Naive B cell (primary cell): Measurements from ENCODE around the gene PMEPA1. TPM values are rescaled to one million over a fixed set of nuclear protein-coding genes. Genes with fewer than 3 reads are reported as not detected.

ENCODE experiments used
- ATAC-seq, 2 donors: fragments of 150-1000 bp; cut with Tn5 transposase; 2 replicates each; pipeline ENCODE4 v1.10.0; 2021; ENCODE audit warnings: low read depth in 2 of 2, mild to moderate bottlenecking in 2 of 2, moderate library complexity in 2 of 2
- DNase-seq: peaks from one replicate; pipeline ENCODE4 v3.0.0; 2022
- H3K27ac Mint-ChIP-seq, 6 donors: one replicate each; pipeline ENCODE4 v1.8.0; 2020 to 2022; ENCODE audit warnings: mild to moderate bottlenecking in 6 of 6, mixed read lengths in 6 of 6, moderate library complexity in 5 of 6, inconsistent platforms in 2 of 6
- H3K27me3 Mint-ChIP-seq, 3 donors: one replicate each; pipeline ENCODE4 v1.8.0; 2021 to 2022; ENCODE audit warnings: mixed read lengths in 3 of 3, mild to moderate bottlenecking in 1 of 3
- H3K36me3 Mint-ChIP-seq, 2 donors: one replicate each; pipeline ENCODE4 v1.8.0; 2020 to 2022; ENCODE audit warnings: mixed read lengths in 2 of 2, inconsistent platforms in 1 of 2, mild to moderate bottlenecking in 1 of 2
- H3K4me1 Mint-ChIP-seq, 3 donors: one replicate each; pipeline ENCODE4 v1.8.0; 2020 to 2022; ENCODE audit warnings: mixed read lengths in 3 of 3, inconsistent platforms in 1 of 3, mild to moderate bottlenecking in 1 of 3, moderate library complexity in 1 of 3
- H3K4me3 Mint-ChIP-seq, 8 donors: one replicate each; pipeline ENCODE4 v1.8.0; 2020 to 2022; ENCODE audit warnings: mild to moderate bottlenecking in 8 of 8, mixed read lengths in 8 of 8, moderate library complexity in 8 of 8, inconsistent platforms in 2 of 8
- H3K9me3 Mint-ChIP-seq, 7 donors: one replicate each; pipeline ENCODE4 v1.8.0; 2020 to 2022; ENCODE audit warnings: mixed read lengths in 7 of 7, mild to moderate bottlenecking in 5 of 7, inconsistent platforms in 2 of 7, moderate library complexity in 1 of 7
- polyA plus RNA-seq, 6 donors: library from polyadenylated mRNA; unstranded; fragments of 300-500 nt; fragmentation: Illumina TruSeq; gene quantifications; one replicate each; pipeline ENCODE4 v1.2.3, GENCODE V29; 2021; ENCODE audit warnings: low read depth in 6 of 6

The PMEPA1 gene
- polyA plus RNA-seq, 6 donors from 2014 or later: 7.6 to 18.7 (median 12.5) TPM

DNA sequence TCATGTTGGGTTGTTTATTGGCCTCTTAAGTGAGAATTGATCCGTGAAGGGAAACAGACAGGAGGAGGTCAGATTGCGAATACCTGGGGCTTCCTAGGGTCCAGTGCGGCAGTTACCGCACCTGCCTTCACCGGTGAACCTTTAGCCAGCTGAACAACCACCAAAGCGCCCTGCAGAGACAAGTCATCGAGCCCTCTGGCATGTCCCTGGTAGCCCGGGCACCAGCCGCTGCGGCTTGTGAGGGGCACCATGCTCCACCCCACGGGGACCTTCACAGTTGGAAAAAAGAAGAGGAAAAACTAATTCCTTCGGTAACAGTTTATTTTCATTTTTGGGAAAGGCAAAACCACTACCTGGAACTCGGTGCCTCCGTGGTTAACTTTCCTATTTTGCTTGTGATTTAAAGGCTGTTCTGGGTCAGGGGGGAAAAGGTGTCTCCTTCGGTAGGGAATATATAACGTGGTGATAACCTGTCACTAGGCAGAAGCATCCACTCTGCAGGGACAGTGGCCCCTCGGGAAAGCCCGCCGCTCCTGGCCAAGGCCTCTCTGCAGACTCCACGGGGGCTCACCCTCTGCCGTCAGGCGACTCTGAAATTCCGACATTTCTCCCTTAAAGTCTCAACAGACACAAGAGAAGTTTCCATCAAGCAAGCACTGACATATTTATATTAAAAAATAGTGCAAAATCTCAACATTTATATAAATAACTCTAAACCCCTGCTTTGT, 58.9 kb downstream of the PMEPA1 start:
- Mint-ChIP-seq H3K9me3 (peaks cover 0 to 5% (median 4%) of the 10 kb centered on the region in 7 donors), H3K4me3 (no peak overlapping the region), H3K27ac (peak overlapping the region in 2 of 6 donors; percentile 20 to 30), H3K4me1 (peaks cover 14 to 21% (median 20%) of the 10 kb centered on the region in 3 donors), H3K27me3 (no peaks in the 10 kb centered on the region), H3K36me3 (peaks cover 8 to 27% of the 10 kb centered on the region in 2 donors)
- DNase-seq: no peak
- ATAC-seq: no peak

DNA sequence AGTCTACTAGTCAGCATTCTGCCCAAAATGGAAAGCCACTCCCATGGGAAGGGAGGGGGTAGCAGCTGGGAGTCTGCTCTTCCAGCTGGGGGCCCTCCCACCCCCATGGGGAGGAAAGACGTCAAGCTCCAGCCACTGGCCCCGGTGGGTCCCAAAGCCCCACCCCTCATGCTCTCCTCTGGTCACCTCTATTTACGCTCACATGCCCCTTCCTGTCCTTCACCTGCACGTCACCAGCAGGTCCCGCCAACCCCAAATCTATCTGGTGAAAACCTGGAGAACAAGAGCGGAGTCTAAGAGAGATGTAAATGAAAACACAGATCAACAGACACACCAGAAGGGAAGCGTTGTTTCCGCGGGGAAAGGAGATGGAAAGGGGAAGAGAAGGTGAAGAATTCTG, 59.5 kb downstream of the PMEPA1 start:
- no peak for DNase-seq
- ATAC-seq: no peak
- Mint-ChIP-seq H3K9me3 (peaks cover 0 to 11% (median 8%) of the 10 kb centered on the region in 7 donors), H3K36me3 (peaks cover 8 to 32% of the 10 kb centered on the region in 2 donors), H3K27ac (peak overlapping the region in 5 of 6 donors; percentile 20 to 76 (median 35)), H3K27me3 (no peaks in the 10 kb centered on the region), H3K4me3 (no peak overlapping the region), H3K4me1 (peaks cover 14 to 18% (median 15%) of the 10 kb centered on the region in 3 donors)

DNA sequence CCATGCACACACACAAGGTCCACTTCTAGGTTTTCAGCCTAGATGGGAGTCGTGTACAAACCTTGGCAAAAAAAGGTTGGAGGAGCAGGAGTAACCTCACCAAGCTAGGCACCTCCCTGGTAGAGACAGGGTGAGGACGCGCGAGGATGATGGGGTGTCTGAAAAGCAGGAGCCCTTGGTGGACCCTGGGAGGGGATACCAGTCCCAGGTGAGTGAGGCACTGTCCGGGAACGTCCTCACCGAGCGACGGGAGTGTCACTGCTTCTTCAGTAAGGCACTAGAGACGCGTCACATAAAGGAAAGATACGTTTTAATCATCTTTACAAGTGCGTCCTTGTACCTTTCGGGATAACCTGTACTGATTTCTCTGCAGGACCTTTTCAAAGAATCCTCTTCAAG, 60.2 kb downstream of the PMEPA1 start:
- DNase-seq (no peak), ATAC-seq (no peak)
- Mint-ChIP-seq H3K27me3 (peaks cover 0 to 4% (median 0%) of the 10 kb centered on the region in 3 donors), H3K4me3 (no peak overlapping the region), H3K9me3 (peaks cover 1 to 18% (median 14%) of the 10 kb centered on the region in 7 donors), H3K4me1 (peaks cover 8 to 11% (median 9%) of the 10 kb centered on the region in 3 donors), H3K36me3 (peaks cover 8 to 39% of the 10 kb centered on the region in 2 donors), H3K27ac (peak overlapping the region in 1 of 6 donors; percentile 95)

DNA sequence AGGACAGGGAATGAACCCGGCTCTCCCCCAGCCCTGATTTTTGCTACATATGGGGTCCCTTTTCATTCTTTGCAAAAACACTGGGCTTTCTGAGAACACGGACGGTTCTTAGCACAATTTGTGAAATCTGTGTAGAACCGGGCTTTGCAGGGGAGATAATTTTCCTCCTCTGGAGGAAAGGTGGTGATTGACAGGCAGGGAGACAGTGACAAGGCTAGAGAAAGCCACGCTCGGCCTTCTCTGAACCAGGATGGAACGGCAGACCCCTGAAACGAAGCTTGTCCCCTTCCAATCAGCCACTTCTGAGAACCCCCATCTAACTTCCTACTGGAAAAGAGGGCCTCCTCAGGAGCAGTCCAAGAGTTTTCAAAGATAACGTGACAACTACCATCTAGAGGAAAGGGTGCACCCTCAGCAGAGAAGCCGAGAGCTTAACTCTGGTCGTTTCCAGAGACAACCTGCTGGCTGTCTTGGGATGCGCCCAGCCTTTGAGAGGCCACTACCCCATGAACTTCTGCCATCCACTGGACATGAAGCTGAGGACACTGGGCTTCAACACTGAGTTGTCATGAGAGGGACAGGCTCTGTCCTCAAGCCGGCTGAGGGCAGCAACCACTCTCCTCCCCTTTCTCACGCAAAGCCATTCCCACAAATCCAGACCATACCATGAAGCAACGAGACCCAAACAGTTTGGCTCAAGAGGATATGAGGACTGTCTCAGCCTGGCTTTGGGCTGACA, 60.8 kb downstream of the PMEPA1 start:
- Mint-ChIP-seq H3K4me3 (no peak overlapping the region), H3K4me1 (peaks cover 3 to 6% (median 4%) of the 10 kb centered on the region in 3 donors), H3K9me3 (peaks cover 7 to 23% (median 20%) of the 10 kb centered on the region in 7 donors), H3K27ac (peak overlapping the region in 1 of 6 donors; percentile 95), H3K27me3 (peaks cover 0 to 4% (median 0%) of the 10 kb centered on the region in 3 donors), H3K36me3 (peaks cover 8 to 43% of the 10 kb centered on the region in 2 donors)
- no peak for DNase-seq
- no peak for ATAC-seq

DNA sequence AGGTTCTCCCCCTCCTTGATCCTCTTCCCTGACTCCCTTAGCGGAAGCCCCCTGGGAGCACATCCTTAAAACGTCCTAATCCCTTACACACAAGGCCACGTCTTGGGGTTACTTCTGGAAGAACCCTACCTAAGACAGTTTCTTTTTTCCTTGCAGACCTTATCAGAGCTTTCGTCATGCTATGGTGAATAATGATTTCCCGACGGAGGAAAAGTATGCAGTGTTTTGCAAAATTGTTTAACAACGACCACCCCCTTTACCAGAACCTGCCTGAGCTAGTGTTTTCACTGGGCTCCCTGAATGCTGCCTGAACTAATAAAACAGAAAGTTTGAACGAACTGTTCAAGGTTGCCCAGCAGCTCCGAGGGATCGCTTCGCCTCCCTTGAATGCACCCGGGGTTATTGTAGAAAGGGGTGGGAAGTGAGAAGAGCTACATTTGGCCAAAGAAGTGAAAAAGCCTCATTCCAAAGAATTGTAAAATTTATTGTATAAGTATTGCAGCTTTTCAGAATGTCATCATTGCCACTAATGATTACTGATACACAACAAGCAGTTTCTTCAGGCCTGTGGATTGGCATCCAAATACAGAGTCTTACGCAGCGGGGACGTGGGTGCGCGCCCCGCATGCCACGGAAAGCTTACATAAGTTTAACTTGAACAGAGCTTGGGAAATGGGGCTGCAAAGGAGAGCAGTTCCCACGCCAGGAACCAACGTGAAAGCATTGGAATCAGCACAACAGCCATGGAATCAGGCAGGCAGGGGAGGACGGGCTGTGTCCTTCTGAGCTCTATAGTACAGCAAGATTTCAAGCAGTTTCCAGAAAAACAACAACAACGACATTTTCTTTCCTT, 61.7 kb downstream of the PMEPA1 start:
- H3K4me1 Mint-ChIP-seq: peaks cover 3 to 4% (median 4%) of the 10 kb centered on the region in 3 donors
- ATAC-seq: no peak
- peaks cover 8 to 29% (median 23%) of the 10 kb centered on the region in 7 donors for H3K9me3 Mint-ChIP-seq
- DNase-seq: no peak
- H3K27ac Mint-ChIP-seq: peak overlapping the region in 2 of 6 donors; percentile 51 to 55
- H3K4me3 Mint-ChIP-seq: no peak overlapping the region
- peaks cover 0 to 7% (median 0%) of the 10 kb centered on the region in 3 donors for H3K27me3 Mint-ChIP-seq
- peaks cover 8 to 43% of the 10 kb centered on the region in 2 donors for H3K36me3 Mint-ChIP-seq

DNA sequence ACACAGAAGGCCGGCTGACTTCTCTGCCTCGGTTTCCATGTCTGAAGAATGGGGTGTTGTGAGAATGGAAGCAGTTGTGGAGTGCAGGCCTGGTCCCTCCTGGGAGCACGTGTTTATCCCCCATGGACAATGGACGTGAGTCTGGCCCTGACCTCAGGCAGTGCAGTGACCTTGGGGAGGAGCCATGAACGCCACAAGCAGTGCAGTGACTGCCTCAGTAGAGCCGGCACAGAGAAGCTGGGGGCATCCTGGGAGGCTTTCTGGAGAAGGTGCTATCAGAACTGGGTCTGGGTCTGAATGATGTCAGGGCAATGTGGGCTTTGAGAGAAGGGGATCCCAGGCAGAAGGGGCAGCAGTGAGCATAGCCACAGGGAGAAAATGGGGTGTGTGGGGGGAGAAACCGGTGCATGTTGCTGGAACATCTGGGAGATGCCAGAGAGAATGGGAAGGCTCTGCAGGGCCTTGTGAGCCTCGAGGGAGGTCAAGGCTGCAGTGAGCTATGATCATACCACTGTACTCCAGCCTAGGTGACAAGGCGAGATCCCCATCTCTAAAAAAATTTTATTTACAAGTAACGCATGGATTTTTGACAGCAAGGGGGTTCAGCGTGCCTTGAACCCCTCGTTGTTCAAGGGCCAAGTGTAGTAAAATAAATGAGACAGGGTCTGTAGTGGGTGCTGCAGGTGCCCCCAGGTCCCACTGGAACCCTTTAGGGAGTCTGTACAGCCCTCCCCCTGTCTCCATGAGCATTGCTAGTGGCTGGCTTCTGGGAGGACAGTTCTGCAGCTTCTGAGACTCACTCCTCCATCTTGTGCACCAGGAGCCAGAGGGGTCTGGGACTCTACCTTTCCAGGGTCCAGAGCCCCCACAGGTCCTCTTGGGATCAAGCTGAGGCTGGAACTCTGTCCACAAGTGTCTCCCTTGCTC, 62.5 kb downstream of the PMEPA1 start:
- Mint-ChIP-seq H3K36me3 (peaks cover 8 to 43% of the 10 kb centered on the region in 2 donors), H3K4me1 (peaks cover 3 to 4% (median 4%) of the 10 kb centered on the region in 3 donors), H3K9me3 (peaks cover 8 to 32% (median 23%) of the 10 kb centered on the region in 7 donors), H3K27me3 (peaks cover 0 to 11% (median 0%) of the 10 kb centered on the region in 3 donors), H3K27ac (peak overlapping the region in 2 of 6 donors; percentile 78 to 86), H3K4me3 (no peak overlapping the region)
- no peak for ATAC-seq
- DNase-seq: no peak

DNA sequence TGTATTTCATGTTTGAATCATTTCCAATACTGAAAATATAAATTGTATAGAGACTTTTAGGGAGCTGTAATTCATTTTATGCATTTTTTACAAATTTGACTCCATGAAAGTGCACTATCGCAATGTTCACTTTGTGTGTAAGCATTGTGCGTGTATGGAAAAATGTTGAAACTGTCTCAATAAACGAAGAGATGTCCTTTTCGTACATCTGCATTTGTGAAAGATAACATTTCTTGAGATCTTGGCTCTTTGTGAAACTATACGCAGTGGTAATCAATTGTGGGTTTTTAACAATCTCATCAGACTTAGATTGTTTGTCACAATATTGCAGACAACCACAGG, 70.9 kb downstream of the PMEPA1 start:
- no peaks in the 10 kb centered on the region for H3K4me1 Mint-ChIP-seq
- H3K27ac Mint-ChIP-seq: no peak overlapping the region
- DNase-seq: no peak

DNA sequence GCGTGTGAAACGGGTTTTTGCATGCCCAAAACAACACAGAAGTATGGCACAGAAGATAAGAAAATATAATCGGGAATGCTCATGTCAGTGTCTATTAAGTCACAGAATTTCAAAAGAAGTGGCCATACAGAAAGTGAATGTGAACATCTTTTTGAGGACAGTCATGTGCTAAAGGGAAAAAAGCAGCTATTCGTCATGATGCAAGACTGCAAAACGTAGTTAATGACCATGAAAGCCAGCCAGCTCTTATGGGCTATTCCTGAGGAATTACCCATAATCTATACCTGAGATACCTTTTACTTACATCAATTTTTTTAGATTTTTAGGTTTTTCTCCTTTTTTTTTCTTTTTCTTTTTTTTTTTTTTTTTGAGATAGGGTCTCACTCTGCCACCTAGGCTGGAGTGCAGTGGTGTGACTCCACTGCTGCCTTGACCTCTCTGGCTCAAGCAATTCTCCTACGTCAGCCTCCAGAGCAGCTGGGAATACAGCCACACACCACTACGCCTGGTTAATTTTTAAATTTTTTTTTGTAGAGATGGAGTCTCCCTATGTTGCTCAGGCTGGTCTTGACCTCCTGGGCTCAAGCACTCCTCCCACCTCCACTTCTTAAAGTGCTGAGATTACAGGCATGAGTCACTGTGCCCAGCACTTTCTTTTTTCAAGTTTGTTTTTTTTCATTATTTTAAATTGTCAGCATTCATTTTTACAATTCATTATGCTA, 71.5 kb downstream of the PMEPA1 start:
- Mint-ChIP-seq H3K27me3 (peaks cover 9 to 44% (median 43%) of the 10 kb centered on the region in 3 donors), H3K9me3 (peaks cover 16 to 38% (median 30%) of the 10 kb centered on the region in 7 donors), H3K36me3 (peaks cover 22 to 33% of the 10 kb centered on the region in 2 donors), H3K4me3 (no peak overlapping the region), H3K27ac (no peak overlapping the region), H3K4me1 (no peaks in the 10 kb centered on the region)
- no peak for ATAC-seq
- no peak for DNase-seq

More for the DNA sequence above, 70.9 kb downstream of the PMEPA1 start:
- Mint-ChIP-seq H3K27me3 (peaks cover 9 to 45% (median 39%) of the 10 kb centered on the region in 3 donors), H3K36me3 (peaks cover 21 to 33% of the 10 kb centered on the region in 2 donors), H3K9me3 (peaks cover 16 to 40% (median 32%) of the 10 kb centered on the region in 7 donors), H3K4me3 (no peak overlapping the region)
- ATAC-seq: no peak

DNA sequence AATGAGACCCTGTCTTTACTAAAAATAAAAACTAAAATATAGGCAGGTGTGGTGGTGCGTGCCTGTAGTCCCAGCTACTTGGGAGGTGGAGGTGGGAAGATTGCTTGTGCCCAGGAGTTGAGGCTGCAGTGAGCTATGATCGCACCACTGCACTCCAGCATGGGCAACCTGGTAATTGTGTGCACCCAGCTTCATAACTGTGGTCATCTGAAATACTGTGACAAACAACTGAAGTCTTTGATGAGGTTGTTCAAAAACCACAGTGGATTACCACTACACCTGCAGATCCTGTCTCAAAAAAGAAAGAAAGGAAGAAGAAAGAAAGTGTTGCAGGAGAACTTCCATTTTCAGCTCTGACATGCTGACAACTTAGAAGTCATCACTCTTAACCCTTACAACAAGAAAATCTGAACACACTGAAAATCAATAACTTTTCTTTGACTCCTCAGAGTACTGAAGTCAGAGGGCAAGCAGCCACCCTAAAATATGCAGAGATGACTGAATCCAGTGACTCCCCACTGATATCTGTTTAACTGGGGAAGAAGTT, 75.8 kb downstream of the PMEPA1 start:
- H3K9me3 Mint-ChIP-seq: peaks cover 17 to 45% (median 37%) of the 10 kb centered on the region in 7 donors
- no peak for DNase-seq
- peaks cover 31 to 33% of the 10 kb centered on the region in 2 donors for H3K36me3 Mint-ChIP-seq
- H3K4me1 Mint-ChIP-seq: peaks cover 11 to 18% (median 16%) of the 10 kb centered on the region in 3 donors
- peaks cover 9 to 49% (median 38%) of the 10 kb centered on the region in 3 donors for H3K27me3 Mint-ChIP-seq
- no peak for ATAC-seq
- peak overlapping the region in 1 of 6 donors; percentile 13 for H3K27ac Mint-ChIP-seq
- H3K4me3 Mint-ChIP-seq: no peak overlapping the region

DNA sequence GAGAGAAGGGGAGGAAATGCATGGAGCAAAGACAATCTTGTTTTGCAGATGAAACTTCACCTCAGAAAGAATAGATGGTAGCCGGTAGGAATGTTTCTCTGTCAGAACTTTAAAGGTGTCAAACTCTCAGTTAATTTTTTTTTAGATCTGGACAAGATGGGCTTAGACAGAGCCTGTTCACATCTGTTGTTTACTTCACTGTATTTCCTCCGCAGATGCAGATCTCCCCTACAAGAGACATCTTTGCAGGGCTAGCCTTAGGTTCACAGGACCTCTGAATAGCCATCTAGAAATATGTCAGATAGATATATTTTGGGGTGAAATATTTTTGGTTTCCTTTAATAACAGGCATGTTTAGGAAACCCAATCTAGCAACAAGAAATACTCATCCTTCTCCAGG, 77.5 kb downstream of the PMEPA1 start:
- no peak for DNase-seq
- H3K9me3 Mint-ChIP-seq: peaks cover 17 to 40% (median 34%) of the 10 kb centered on the region in 7 donors
- H3K4me1 Mint-ChIP-seq: peaks cover 15 to 32% (median 19%) of the 10 kb centered on the region in 3 donors
- no peak overlapping the region for H3K27ac Mint-ChIP-seq
- peaks cover 29 to 31% of the 10 kb centered on the region in 2 donors for H3K36me3 Mint-ChIP-seq
- H3K4me3 Mint-ChIP-seq: peak overlapping the region in 1 of 8 donors; percentile 48
- peaks cover 9 to 40% (median 30%) of the 10 kb centered on the region in 3 donors for H3K27me3 Mint-ChIP-seq
- ATAC-seq: no peak

DNA sequence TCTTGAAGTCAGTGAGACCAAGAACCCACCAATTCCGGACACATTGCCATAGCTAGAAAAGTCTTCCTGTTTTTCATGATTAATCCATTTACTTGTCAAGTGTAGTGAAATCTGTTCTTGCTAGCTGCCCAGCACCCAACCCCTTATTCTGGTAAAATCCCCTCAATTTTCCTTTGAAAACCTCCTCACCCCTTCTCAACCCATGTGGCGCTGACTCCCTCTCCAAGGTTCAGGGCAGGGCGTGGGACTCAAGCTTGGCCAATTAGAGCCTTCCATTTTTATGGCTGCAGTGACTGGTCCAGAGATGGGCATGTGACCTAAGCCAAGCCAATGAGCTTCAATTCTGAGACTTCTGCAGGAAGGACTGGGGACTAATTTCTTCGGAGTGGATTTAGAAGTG, 79.8 kb downstream of the PMEPA1 start:
- peak overlapping the region; percentile 87 to 98 (median 96) for H3K4me3 Mint-ChIP-seq
- H3K9me3 Mint-ChIP-seq: peaks cover 3 to 26% (median 17%) of the 10 kb centered on the region in 7 donors
- H3K36me3 Mint-ChIP-seq: peaks cover 20% of the 10 kb centered on the region in 2 donors
- ATAC-seq: peak; percentile 63 to 69
- peaks cover 25 to 50% (median 33%) of the 10 kb centered on the region in 3 donors for H3K4me1 Mint-ChIP-seq
- H3K27ac Mint-ChIP-seq: peak overlapping the region; percentile 94 to 99 (median 98)
- peak; percentile 54 for DNase-seq
- peaks cover 0 to 18% (median 11%) of the 10 kb centered on the region in 3 donors for H3K27me3 Mint-ChIP-seq
